EH (cell line): ENCODE results near the gene IRAG1.

Source experiments
- DNase-seq: peaks from one replicate; pipeline ENCODE4 v3.0.0-alpha.2; 2015; ENCODE audit warnings: low read depth

Gene IRAG1

DNA sequence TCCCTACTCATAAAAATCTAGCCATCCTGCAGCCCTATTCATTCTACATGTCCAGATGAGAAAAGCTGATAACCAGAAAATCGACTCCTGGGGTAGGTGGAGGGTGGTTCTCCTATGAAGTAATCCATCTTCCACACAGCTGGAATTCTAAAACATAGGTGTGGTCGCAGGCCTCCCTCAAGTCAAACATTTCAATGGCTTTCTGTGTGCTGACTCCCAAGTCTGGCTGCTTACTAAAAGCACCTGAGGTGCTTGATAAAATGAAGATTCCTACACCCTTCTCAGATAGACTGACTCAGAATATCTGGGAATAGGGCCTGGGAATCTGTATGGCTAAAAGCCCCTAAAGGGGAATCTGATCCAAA is 26.1 kb downstream of the IRAG1 start:
- DNase-seq, result peak; percentile 90

DNA sequence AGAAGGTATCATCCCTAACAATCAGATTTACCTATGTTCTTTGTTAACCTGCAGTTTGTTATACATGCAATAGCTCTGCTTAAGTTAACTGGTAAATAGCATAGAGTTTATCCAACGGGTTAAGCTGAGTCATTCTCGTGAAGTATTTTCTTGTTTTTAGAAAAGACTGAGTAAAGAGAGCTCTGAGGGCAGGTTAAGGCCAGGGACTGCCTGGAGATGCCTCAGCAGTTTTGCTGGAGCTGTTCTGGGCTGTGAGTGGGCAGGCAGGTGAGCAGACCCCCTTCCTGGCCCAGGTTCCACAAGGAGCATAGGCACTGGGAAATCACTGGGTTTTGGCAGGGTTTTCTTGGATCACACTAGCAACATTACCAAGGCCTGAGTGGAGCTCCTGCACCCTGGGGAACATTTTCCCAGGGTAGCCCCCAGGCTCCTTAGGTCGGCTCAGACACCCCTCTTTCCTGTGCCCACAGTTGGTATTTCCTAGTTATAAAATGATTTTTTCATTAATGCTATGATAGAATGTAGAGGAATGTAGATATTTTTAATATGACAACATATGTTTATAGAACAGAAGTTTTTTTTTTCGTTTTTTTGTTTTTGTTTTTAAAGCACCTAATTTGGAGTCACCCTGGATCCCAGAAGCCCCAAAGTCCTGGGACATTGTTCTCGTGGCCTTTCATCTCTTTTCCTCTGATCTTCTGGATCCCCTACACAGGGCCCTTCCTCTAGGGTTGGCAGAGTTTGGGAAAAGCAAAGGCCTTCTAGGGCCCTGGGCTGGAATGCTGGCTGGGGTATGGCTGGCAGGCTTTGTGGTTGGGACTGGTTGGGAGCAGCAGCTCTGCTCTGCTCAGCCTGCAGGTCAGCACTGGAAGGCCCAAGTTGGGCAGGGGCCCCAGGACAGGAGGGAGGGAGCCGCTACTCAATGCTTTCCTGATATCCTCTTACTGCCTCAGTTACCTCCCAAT is 26.7 kb downstream of the IRAG1 start:
- peak; percentile 74 for DNase-seq

DNA sequence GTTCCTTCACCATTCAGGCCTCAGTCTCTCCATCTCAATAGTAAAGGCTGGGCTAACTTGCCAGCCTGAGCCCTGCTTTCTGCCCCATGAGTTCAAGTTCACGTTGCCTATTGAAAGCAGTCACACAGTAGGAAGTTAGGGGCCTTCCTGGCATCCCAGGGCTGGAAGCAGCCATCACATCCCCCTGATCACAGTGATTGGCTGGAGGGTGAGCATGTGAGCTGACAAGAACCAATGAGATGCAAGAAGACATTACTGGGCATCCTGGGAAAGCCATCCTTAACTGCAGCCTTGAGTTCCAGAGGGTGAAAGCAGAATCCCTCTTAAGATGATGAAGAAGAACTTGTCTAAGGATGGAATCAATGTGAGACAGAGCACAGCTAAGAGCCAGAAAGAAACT is 29.1 kb downstream of the IRAG1 start:
- DNase-seq, result no peak

DNA sequence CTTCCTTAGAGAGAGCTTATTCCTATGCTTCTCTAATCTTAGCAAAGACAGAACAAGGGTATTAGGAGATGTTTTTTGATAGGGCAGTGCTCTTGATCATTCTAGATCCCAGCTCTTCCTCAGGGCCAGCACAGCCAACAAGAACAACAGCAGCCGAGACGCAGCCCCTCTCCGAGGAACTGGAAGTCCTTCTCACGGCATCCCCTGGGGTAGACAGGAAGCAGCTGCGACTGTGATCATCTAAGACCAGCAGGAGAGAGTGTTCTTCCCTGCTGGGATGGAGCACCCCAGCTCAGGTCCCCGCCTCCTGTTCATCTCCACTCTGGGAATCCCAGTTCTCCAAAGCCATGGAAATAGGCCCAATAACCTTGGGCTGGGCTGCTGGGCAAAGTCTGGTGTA is 29.6 kb downstream of the IRAG1 start:
- DNase-seq, result peak; percentile 60

DNA sequence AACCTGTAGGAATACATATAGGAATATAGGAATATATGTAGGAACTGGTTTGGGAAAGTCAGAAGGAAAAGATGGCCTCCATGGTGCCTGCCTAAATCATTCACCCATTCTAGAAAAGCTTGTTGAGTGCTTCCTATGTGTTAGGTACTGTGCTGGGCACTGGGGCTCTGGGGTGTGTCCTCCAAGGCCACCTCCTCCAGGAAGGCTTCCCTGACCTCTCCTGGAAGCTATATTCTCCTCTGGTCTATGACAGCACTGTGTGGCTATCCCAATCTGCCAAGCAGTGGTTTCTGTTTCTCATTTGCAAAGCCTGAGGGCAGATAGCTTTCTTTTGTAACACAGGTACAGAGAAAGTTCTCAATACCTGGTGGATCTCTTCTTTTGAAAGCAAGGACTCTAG is 30.2 kb downstream of the IRAG1 start:
- DNase-seq, result no peak

DNA sequence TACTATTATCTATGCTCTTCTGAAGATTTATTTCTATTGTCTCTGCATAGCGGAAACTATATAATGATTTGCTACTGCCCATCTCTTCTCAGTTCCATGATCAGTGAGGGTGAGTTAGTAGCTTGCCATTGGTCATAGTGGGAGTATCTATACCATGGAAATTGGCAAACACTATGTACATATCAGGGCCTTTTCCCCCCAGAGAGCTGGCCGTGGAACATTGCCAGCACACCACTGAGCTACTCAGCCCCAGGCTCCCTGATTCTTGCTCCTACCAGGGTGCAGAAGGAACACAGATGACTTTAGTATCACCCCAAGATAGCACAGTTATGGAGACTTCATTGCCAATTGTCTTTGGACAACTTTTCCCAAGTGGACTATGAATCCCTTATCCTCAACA is 33.2 kb downstream of the IRAG1 start:
- DNase-seq, result no peak

DNA sequence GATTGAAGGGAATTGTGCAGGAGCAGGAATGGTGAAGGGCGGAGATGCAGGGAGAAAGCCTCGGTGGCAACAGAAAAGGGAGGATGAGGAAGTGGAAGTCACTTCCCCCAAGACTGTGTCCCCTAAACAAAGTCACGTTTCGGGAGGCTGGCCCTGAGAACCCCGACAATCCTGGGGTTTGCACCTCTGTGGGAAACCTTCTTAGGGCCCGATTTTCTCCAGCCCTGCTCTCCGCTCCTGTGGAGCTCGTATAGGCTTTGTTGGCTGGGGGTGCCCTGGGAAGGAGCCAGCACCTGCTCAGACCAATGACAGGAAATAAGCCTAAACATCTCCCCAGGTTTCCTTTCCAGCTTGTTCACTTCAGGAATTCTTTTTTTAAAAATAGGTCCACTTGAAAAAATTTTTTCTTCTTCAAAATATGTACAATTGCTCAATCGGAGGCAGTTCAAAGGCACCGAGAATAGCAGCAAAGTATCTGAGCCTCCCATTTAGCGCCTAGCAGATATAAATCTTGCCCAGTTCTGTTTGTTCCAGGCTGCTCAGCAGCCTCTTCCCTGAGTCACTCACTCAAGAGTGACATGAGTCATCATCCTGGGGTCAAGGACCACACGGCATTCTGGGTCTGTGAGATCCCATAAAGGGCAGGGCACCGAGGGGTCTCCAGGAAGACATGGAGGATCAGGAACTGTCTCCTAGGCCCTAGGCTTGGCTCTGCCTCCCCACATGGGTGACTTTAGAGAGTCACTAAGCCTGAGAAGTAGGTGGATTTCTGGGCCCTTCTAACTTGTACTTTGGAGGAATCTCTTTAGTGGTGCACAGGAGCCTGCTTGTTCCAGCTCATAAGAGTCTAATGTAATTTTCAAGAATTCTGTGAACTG is 34.0 kb downstream of the IRAG1 start:
- DNase-seq, result peak; percentile 99

DNA sequence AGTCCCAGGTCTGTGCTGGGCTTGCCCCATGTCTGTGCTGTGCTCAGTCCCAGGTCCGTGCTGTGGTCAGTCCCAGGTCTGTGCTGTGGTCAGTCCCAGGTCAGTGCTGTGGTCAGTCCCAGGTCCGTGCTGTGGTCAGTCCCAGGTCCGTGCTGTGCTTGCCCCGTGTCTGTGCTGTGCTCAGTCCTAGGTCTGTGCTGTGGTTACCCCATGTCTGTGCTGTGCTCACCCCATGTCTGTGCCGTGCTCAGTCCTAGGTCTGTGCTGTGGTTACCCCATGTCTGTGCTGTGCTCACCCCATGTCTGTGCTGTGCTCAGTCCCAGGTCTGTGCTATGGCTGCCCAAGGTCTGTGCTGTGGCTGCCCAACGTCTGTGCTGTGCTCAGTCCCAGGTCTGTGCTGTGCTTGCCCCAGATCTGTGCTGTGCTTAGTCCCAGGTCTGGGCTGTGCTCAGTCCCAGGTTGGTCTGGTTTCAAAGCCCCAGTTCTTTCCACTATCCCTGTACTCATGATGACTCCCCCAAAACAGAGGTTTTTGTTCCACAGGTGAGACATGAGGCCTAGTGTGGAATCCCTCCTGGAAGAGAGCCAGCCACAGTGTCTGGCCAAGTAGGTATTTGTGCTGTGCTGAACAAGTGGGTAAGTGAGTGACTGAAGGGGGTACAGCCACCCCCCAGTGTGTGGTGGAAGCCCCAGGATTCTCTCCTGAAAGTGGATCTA is 34.8 kb downstream of the IRAG1 start:
- no peak for DNase-seq

DNA sequence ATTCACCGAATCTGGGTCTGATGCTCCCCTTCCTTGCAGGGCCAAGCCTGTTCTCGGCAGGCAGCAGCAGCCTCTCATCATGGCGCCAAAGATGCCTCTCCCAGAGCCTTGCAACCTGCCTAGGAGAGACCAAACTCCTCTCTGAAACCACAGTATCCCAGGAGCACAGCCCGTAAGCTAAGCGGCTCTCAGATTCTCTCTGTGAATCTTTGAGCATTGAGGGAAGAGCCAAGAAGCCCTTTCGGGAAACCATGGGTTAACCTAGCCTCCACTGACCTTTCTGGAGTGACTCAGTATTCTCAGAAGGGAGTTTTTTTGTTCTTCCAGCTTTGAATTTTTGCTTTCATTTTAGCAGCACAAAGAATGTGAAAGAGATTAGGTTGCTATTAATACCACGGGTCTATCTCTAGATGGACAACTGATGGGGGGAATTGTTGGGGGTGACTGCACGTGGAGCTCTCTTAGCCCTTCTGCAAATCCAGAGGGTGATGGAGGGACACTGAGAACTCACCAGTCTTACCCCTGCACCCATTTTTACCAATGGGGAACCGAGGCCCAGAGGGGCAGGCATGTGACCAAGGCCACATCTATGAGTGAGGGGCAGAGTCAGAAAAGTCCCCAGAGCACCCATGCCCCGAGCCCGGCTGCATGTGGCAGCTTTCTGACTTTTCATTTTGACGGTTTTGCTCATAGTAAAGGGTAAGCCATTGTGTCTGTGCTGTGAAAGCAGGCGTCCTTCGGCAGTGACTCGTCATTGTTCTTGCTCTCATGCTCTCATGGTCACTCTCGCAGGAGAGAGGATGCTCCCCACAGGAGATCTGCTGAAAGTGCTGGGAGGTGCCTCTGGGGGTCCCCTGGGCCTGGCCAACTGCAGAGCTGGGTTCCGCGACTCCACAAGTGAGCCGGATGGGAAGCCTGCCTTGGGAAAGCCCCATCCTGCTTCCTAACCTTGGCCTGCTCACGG is 36.0 kb downstream of the IRAG1 start:
- DNase-seq, result peak; percentile 90

DNA sequence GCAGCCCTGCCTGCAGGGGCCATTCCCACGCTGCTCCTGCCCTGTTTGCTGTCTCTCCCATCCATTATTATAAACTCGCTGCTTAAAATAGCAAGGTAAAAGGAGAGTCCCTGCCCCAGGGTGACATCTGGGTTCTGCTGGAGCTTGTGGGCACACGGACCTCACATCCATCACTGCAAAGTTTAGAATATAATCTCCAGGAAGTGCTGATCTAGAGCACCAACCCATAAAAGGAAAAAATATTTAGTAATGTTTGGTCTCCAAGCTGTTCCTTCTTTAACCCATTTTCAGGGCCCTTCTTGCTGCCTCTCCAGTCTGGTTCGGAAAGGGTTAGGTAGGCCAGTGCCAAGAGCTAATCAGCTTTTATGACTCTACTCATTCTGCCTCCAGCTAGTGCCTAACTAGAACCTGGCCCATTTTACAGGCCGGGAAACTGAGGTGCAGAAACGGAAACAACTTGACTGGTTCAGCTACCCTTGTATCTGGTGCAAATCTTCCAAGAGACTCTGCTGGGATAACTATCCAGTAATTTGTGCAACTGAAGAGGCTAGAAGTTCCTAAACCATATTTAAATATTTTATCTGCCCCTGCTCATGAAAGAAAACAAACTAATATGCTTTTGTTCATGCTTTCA is 37.5 kb downstream of the IRAG1 start:
- DNase-seq, result peak; percentile 75

DNA sequence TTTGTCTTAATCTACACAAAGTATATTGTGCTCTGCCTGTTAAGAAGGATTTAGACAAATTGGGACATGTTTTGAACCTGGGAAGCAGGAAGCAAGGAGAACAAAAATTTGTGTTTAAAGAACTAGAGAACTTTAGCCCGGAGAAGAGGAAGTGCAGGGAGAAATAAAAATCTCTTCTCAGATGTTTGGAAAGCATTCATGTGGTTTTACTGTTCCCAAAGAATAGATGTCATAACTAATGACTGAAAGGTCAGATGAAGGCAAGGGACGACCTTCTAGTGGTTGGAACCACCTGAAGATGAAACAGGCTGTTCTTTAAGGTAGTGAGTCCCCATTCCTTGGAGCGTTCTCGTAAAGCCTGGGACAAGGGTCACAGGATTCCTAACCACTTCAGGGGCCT is 38.3 kb downstream of the IRAG1 start:
- DNase-seq, result no peak

DNA sequence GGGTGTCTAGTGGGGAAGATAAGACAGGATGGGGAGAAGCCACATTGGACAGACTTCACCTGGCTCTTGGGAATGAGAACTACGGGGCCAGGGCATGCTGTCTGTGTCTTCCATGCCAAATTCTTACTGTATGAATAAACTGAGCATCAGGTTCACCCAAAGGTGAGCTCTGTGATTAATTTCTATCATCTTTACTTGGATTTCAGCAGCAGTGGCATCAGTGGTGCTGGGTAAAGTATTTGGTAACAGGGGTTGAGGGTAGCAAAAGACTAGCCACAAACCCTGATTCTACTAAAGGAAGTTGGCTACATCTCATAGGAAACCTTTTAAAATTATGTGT is 38.8 kb downstream of the IRAG1 start:
- DNase-seq, result no peak

DNA sequence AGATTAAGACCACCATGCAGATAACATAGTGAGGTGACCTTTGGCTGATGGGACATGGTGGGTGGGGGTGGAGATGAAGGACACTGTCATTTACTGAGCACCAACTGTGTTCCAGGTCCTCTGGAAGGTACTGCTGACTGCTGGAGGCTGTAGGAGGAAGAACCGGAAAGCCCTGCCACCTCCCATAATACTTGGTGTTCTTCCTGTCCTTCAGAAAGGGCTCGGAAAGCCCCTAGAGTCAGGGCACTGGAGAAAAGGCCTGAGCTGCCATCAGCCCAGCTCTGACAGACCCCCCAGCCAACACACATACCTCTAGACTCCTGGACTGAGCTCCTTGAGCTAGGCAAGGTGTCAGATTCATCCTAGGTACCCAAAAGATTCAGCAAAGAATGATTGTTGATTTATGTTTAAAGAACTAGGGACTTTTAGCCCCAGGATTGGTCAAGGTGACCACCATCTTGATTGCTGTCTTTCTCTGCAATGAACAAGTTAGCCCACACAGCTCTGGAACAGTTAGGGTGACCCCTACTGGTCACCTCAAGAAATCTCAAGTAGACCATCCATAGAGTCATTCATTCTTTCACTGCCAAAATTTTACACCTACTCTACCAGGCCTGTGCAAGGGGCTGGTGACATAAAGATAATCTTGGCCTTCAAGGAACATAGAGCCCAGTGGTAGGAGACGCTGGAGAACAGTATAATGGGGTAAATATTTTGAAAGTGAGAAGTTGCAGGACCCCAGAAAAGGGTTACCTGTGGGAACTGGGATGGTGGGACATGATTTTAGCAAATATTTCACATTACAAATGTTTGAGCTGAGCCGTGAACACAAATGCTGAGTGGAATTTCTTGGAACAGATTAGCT is 39.4 kb downstream of the IRAG1 start:
- peak; percentile 63 for DNase-seq

DNA sequence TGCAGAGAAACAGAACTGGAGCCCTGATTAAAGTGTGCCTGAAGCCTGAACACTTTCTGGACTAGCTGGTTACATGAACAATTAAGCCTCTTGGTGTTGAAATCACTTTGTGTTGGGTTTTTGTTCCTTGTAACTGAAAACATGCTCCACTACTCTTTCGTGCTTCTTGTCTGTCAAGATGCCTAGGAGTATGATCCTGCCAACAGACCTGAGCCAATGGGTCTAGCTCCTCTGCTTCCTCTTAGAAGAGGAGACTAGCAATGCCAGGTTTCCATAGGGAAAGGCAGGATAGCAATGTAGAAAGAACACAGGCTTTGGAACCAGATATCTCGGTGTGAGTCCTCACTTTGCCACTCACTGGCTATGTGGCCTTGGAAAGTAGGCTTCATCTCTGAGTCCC is 40.3 kb downstream of the IRAG1 start:
- no peak for DNase-seq

DNA sequence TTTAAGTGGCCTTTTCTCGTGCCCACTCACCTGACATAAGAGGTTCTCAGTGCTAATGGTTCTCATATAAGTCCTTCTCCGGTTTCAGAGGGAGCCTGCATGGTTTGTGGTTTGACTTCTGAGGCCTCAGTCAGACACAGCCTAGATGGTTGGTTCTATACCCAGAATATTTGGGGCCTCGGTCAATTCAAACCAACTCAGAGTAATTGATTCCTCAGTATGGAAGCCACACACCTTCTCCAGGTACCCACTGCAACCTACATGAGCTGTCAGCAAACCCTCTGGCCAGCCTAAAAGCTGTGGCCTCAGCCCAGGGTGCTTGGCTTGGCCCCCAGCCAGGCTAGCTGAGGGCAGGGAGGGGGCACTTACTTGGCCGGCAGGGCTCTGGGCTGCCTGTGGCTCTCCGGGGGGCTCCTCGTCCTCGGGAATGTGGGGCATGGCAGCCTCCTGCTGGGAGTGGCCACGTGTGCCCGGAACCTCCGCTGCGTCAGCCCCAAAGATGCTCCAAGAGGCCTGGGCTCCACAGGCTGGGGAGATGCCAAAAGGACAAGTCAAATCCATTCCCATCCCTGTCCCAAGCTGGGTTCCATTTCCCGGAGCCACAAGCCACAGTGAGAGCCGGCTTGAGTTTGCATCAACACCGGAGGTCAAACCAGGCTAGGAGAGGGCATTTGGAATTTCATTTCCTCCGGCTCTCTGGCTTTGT is 41.7 kb downstream of the IRAG1 start:
- no peak for DNase-seq

DNA sequence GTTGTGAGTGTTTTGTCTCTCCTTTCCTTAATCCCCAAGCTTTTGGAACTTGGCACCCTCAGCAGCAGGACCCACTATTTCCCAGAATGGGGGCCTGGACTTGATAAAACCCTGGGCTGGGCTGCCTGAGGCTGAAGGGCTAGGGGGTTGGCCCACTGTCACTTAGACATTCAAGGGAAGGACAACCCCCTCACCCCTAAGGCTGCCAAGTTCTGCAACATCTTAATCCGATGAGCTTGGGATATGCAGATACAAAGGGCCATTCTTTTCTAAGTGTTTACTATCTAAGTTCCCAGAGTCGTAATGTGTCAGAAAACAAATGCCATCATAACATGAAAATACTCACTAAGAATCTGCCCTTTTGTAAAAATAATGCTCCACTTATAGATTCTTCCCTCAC is 42.9 kb downstream of the IRAG1 start:
- no peak for DNase-seq

DNA sequence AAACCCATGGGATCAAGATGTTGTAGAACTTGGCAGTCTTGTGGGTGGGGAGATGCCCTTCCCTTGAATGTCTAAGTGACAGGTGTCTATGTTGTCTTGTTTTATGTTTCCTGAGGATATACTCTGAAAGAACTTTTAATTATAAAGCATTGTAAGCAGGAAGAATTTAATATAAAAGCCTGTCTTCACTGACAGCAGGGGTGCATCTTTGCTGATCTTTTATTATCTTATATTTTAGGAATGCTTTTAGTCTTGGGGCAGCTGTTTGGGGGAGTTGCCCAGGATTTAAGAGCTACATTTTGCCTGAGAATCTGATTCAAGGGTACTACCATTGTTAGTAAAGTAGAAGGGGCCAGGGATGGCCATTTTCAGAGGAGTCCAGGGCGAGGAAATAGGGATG is 43.4 kb downstream of the IRAG1 start:
- no peak for DNase-seq

DNA sequence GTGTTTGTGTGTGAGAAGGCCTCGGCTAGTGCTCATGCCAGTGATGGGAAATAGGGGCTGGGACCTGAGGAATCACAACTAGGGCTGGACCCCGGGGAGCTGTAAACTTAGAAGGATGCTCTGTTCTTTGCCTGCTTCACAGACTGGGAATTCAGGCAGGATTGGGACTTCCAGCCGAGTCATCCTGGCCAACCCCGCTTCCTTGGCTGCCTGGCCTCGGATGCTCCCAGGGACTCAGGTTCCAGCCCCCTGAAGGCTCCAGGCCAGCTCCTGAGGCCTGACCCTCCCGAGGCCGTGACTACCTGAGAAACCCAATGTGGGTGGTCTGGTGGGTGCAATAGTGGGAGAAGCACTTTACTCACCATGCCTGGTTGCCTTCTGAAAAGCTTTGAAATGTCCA is 44.7 kb downstream of the IRAG1 start:
- peak; percentile 20 for DNase-seq

DNA sequence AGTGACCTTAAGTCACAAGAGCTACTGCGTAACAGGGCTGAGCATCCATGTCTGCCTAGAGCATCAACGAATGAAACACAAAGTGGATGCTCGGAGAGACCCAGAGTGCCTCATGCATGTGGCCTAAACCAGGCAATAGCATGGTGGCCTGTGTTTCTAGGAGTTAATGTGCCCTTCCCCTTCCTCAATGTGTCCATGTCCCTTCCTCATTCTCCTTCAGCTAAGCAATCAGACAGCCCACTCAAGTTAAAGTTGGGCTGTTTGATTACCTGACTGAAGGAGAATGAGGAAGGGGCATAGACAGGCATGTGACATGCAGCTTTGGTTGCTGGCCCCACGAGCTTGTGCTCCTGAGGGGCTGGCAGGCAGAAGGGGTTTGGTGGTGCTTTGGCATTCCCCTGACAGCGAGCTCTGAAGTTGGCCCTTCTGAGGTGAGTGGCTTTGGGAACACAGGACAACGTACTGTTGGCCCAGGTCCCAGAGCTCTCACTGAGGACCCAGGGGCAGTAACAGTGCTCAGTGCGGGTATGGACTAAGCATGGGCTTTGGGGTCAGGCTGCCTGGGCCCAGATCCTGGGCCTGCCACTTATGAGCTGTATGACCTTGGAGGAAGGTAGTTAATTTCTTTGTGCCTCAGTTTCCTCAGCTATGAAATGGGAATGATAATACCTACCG is 46.7 kb downstream of the IRAG1 start:
- no peak for DNase-seq
